Body of pancreas (tissue), 4 donors: ENCODE results near the gene ELOVL3.

Experiments used
- POLR2A ChIP-seq, 3 donors: fragments of 450-650 bp; IDR thresholded peaks; one replicate each; pipeline ENCODE4 v1.6.1; 2016; ENCODE audit warnings: antibody characterized with exemption in 3 of 3, mild to moderate bottlenecking in 2 of 3
- TF ChIP-seq, protein P1 (sequence below), 7 experiments: fragments of 450-650 bp in 4 of 7; fragments of 200-600 bp in 3 of 7; sonication (generic) in 3 of 7; IDR thresholded peaks; one replicate each; pipeline ENCODE4 v1.5.1; 2016 to 2019; ENCODE audit warnings: antibody characterized with exemption in 7 of 7

GRCh38 chr10:102262744-102263370 is 36.8 kb downstream of the ELOVL3 start:
- TF ChIP-seq, protein P1, sequence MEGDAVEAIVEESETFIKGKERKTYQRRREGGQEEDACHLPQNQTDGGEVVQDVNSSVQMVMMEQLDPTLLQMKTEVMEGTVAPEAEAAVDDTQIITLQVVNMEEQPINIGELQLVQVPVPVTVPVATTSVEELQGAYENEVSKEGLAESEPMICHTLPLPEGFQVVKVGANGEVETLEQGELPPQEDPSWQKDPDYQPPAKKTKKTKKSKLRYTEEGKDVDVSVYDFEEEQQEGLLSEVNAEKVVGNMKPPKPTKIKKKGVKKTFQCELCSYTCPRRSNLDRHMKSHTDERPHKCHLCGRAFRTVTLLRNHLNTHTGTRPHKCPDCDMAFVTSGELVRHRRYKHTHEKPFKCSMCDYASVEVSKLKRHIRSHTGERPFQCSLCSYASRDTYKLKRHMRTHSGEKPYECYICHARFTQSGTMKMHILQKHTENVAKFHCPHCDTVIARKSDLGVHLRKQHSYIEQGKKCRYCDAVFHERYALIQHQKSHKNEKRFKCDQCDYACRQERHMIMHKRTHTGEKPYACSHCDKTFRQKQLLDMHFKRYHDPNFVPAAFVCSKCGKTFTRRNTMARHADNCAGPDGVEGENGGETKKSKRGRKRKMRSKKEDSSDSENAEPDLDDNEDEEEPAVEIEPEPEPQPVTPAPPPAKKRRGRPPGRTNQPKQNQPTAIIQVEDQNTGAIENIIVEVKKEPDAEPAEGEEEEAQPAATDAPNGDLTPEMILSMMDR (IDR thresholded peaks at IDR 0.05) = no peak
- TF ChIP-seq POLR2A (IDR thresholded peaks at IDR 0.05) = no peak
